Measurements from ENCODE around the gene CTTNBP2NL. TPM values are rescaled to one million over a fixed set of nuclear protein-coding genes. Genes with fewer than 3 reads are reported as not detected.
"Not testable (repeated sequence)": the region's sequence is repeated elsewhere in the genome, so short reads cannot be mapped to it uniquely, and the experiment has no call there.

The CTTNBP2NL gene
- total and polyA plus RNA-seq, 2 experiments from 2014 or later, result 19.2 to 38.4 TPM

DNA sequence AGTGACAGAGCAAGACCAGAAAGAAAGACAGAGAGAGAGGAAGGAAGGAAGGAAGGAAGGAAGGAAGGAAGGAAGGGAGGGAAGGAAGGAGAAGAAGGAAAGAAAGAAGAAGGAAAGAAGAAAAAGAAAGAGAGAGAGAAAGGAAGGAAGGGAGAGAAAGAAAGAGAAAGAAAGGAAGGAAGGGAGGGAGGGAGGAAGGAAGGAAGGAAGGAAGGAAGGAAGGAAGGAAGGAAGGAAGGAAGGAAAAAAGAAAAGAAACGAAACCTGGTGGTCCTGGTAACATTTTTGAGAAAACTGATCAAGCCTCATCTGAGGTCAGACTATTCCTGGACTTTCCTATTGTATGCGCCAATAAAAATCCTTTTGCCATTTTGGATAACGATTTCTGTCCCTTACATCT lies 8.2 kb upstream of the CTTNBP2NL start:
- Histone ChIP-seq H3K4me2 (ENCODE audit: unreplicated experiment) (no peak overlapping the region), H4K20me1 (ENCODE audit: insufficient read depth) (no peaks in the 10 kb centered on the region), H3K4me3 (no peak overlapping the region), H3K36me3 (ENCODE audit: low read depth) (no peaks in the 10 kb centered on the region), H3K27me3 (replicated peaks; ENCODE audit: insufficient read depth) (0 out of 2 replicates have a peak, but pooled peaks cover 6% of the 10 kb centered on the region), H3K27ac (no peak overlapping the region), H3K9me2 (ENCODE audit: insufficient read depth) (no peaks in the 10 kb centered on the region), H3K4me1 (ENCODE audit: insufficient read depth) (peaks cover 18% of the 10 kb centered on the region; the same call in 1 of the 2 replicates), H2AFZ (no peak overlapping the region), H3K9ac (no peak overlapping the region), H3K9me3 (ENCODE audit: low read depth) (no peaks in the 10 kb centered on the region), H3K79me2 (ENCODE audit: insufficient read depth) (peaks cover 9% of the 10 kb centered on the region), H3F3A (ENCODE audit: insufficient read depth) (peaks cover 12% of the 10 kb centered on the region; the same call in 1 of the 2 replicates)
- DNase-seq, result no peak
- in situ Hi-C loops (cut with MboI), result no loop called here
- 89 to 95% methylated on average over 3 of the region's 3 CpGs for WGBS, 2 experiments (ENCODE audit: low coverage in 1 of 2, low lambda C conversion rate in 2 of 2, missing lambda C conversion rate in 2 of 2)
- TF ChIP-seq EZH2 (IDR thresholded peaks at IDR 0.05; ENCODE audit: insufficient read depth, poor library complexity, severe bottlenecking), result no peak
- TF ChIP-seq EZH2phosphoT487 (IDR thresholded peaks at IDR 0.05; ENCODE audit: insufficient read depth, low read depth), result no peak

DNA sequence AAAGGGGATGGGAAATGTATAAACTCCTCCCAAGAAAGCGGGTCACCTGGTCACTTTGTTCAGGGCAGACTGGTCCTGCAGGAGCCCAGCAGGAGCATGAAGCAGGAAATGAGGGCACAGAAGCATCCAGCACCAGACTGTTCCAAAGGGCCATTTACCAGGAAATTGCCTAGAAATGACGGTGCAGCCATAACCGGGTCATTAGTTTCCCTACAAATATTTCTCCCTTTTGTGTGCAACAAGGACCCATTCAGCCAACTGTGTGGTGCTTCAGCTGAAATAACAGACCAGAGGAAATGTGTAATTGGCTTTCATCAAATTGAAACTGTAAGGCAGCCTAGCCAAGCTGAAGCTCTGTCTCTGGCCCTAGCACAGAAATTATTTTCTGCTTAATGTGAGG lies 7.6 kb upstream of the CTTNBP2NL start:
- peaks cover 23% of the 10 kb centered on the region for H3K4me1 ChIP-seq (ENCODE audit: insufficient read depth)
- 0 out of 2 replicates have a peak overlapping the region, but pooled peaks have one; percentile 24 for H3K9ac ChIP-seq
- peak; percentile 55 for DNase-seq
- no peaks in the 10 kb centered on the region for H3K36me3 ChIP-seq (ENCODE audit: low read depth)
- H3K9me2 ChIP-seq (ENCODE audit: insufficient read depth), result no peaks in the 10 kb centered on the region
- in situ Hi-C loops (cut with MboI), result no loop called here
- H3K4me2 ChIP-seq (ENCODE audit: unreplicated experiment), result no peak overlapping the region
- peaks cover 15% of the 10 kb centered on the region for H3K79me2 ChIP-seq (ENCODE audit: insufficient read depth)
- H3K27ac ChIP-seq, result peak overlapping the region; percentile 34; the same call in 1 of the 2 replicates
- 33 to 35% methylated on average over 3 of the region's 3 CpGs for WGBS, 2 experiments (ENCODE audit: low coverage in 1 of 2, low lambda C conversion rate in 2 of 2, missing lambda C conversion rate in 2 of 2)
- no peak overlapping the region for H3K4me3 ChIP-seq
- H3F3A ChIP-seq (ENCODE audit: insufficient read depth), result peaks cover 17% of the 10 kb centered on the region; the same call in 1 of the 2 replicates
- no peaks in the 10 kb centered on the region for H3K9me3 ChIP-seq (ENCODE audit: low read depth)
- TF ChIP-seq EZH2 (IDR thresholded peaks at IDR 0.05; ENCODE audit: insufficient read depth, poor library complexity, severe bottlenecking) (no peak), EZH2phosphoT487 (IDR thresholded peaks at IDR 0.05; ENCODE audit: insufficient read depth, low read depth) (no peak)
- peak overlapping the region; percentile 57 for H2AFZ ChIP-seq
- 0 out of 2 replicates have a peak, but pooled peaks cover 6% of the 10 kb centered on the region for H3K27me3 ChIP-seq (replicated peaks; ENCODE audit: insufficient read depth)
- H4K20me1 ChIP-seq (ENCODE audit: insufficient read depth), result no peaks in the 10 kb centered on the region

GRCh38 chr1:112389689-112390088 lies 6.3 kb upstream of the CTTNBP2NL start:
- no peaks in the 10 kb centered on the region for H3K9me3 ChIP-seq (ENCODE audit: low read depth)
- no peak overlapping the region for H3K9ac ChIP-seq
- H3K36me3 ChIP-seq (ENCODE audit: low read depth), result no peaks in the 10 kb centered on the region
- DNase-seq, result peak; percentile 57
- peaks cover 33% of the 10 kb centered on the region for H3K4me1 ChIP-seq (ENCODE audit: insufficient read depth)
- H3K27ac ChIP-seq, result no peak overlapping the region
- H3K27me3 ChIP-seq (replicated peaks; ENCODE audit: insufficient read depth), result no peaks in the 10 kb centered on the region
- no peak overlapping the region for H3K4me2 ChIP-seq (ENCODE audit: unreplicated experiment)
- in situ Hi-C loops (cut with MboI), result loop anchor here (10.0 kb wide), 2 partner anchors 75 to 225 kb away; partner anchors contain the start of genes CAPZA1 and ST7L
- H3K4me3 ChIP-seq, result no peak overlapping the region
- no peaks in the 10 kb centered on the region for H3K9me2 ChIP-seq (ENCODE audit: insufficient read depth)
- H4K20me1 ChIP-seq (ENCODE audit: insufficient read depth), result no peaks in the 10 kb centered on the region
- TF ChIP-seq EZH2phosphoT487 (IDR thresholded peaks at IDR 0.05; ENCODE audit: insufficient read depth, low read depth), result no peak
- no peak for TF ChIP-seq EZH2 (IDR thresholded peaks at IDR 0.05; ENCODE audit: insufficient read depth, poor library complexity, severe bottlenecking)
- peak overlapping the region; percentile 94 for H2AFZ ChIP-seq
- H3F3A ChIP-seq (ENCODE audit: insufficient read depth), result peaks cover 25% of the 10 kb centered on the region
- H3K79me2 ChIP-seq (ENCODE audit: insufficient read depth), result peaks cover 16% of the 10 kb centered on the region
- WGBS, 2 experiments (ENCODE audit: low coverage in 1 of 2, low lambda C conversion rate in 2 of 2, missing lambda C conversion rate in 2 of 2), result 19 to 23% methylated on average over 6 of the region's 6 CpGs

DNA sequence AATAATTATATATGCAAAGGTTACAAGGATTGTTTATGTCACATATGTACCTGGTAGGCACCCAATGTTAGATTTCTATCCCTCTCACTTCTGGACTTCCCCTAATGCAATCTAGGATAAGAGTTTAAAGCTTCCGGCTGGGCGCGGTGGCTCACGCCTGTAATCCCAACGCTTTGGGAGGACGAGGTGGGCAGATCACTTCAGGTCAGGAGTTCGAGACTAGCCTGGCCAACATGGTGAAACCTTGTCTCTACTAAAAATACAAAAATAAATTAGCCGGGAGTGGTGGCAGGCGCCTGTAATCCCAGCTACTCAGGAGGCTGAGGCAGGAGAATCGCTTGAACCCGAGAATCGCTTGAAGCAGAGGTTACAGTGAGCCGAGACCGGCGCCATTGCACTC lies 5.7 kb upstream of the CTTNBP2NL start:
- not testable (repeated sequence) for H3K27ac ChIP-seq; H4K20me1 ChIP-seq (ENCODE audit: insufficient read depth); DNase-seq; H3K27me3 ChIP-seq (replicated peaks; ENCODE audit: insufficient read depth); H3K9me2 ChIP-seq (ENCODE audit: insufficient read depth); H3K36me3 ChIP-seq (ENCODE audit: low read depth); H3K9me3 ChIP-seq (ENCODE audit: low read depth)
- Histone ChIP-seq H3K4me3 (peak overlapping the region; percentile 73), H3K4me1 (ENCODE audit: insufficient read depth) (peaks cover 39% of the 10 kb centered on the region), H2AFZ (peak overlapping the region; percentile 94), H3K79me2 (ENCODE audit: insufficient read depth) (peaks cover 16% of the 10 kb centered on the region), H3K9ac (peak overlapping the region; percentile 64), H3F3A (ENCODE audit: insufficient read depth) (peaks cover 32% of the 10 kb centered on the region), H3K4me2 (ENCODE audit: unreplicated experiment) (peak overlapping the region; percentile 92)
- in situ Hi-C loops (cut with MboI), result loop anchor here (10.0 kb wide), 2 partner anchors 74 to 224 kb away; partner anchors contain the start of genes CAPZA1 and ST7L
- WGBS, 2 experiments (ENCODE audit: low coverage in 1 of 2, low lambda C conversion rate in 2 of 2, missing lambda C conversion rate in 2 of 2), result 44 to 46% methylated on average over 15 of the region's 15 CpGs

All from GM23248 (cell line).